ENCODE results near the gene COL20A1. TPM values are rescaled to one million over a fixed set of nuclear protein-coding genes. Genes with fewer than 3 reads are reported as not detected.

The COL20A1 gene
- total RNA-seq, 2 donors from 2014 or later = 7.1 TPM; not detected in 1

DNA sequence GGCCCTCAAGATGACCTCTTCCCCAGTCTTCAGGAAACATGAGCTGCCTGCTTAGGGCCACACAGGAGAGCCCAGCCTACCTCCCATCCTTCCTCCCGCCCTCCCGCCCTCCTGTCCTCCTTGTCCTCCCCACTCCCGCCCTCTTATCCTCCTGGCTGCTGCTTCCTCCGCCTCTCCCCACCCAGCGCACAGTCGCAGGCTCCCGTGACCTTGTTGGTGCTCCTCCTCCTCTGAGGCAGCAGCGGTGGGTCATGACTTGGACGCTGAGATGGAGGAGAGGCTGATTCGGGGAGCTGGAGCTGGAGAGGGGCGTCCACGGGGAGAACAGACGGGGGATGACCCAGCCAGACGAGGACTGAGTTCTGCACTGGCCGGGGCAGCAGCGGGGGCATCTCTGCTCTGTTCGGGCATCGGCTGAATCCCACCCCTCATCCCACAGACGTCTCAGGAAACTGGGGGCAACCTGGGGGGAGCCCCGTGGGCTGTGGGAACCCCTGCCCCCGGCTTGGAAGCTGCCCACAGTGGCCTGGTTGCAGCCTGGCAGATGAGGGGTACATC lies 35.8 kb downstream of the COL20A1 start:
- Histone ChIP-seq H3K36me3 (no peaks in the 10 kb centered on the region), H3K27me3 (replicated peaks; ENCODE audit: insufficient read depth) (no peaks in the 10 kb centered on the region), H3K4me3 (no peak overlapping the region), H3K9me3 (no peaks in the 10 kb centered on the region), H3K27ac (no peak overlapping the region), H3K4me1 (replicated peaks) (no peaks in the 10 kb centered on the region)
- no peak for DNase-seq (ENCODE audit: low spot score)
- TF ChIP-seq POLR2A (IDR thresholded peaks at IDR 0.05) = no peak
- no peak for TF ChIP-seq POLR2AphosphoS5 (IDR thresholded peaks at IDR 0.05)
- TF ChIP-seq, protein P1, sequence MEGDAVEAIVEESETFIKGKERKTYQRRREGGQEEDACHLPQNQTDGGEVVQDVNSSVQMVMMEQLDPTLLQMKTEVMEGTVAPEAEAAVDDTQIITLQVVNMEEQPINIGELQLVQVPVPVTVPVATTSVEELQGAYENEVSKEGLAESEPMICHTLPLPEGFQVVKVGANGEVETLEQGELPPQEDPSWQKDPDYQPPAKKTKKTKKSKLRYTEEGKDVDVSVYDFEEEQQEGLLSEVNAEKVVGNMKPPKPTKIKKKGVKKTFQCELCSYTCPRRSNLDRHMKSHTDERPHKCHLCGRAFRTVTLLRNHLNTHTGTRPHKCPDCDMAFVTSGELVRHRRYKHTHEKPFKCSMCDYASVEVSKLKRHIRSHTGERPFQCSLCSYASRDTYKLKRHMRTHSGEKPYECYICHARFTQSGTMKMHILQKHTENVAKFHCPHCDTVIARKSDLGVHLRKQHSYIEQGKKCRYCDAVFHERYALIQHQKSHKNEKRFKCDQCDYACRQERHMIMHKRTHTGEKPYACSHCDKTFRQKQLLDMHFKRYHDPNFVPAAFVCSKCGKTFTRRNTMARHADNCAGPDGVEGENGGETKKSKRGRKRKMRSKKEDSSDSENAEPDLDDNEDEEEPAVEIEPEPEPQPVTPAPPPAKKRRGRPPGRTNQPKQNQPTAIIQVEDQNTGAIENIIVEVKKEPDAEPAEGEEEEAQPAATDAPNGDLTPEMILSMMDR (IDR thresholded peaks at IDR 0.05) = no peak
- intact Hi-C loops (cut with DNase I) = no loop called here
- 80% methylated on average over 21 of the region's 21 CpGs for WGBS

DNA sequence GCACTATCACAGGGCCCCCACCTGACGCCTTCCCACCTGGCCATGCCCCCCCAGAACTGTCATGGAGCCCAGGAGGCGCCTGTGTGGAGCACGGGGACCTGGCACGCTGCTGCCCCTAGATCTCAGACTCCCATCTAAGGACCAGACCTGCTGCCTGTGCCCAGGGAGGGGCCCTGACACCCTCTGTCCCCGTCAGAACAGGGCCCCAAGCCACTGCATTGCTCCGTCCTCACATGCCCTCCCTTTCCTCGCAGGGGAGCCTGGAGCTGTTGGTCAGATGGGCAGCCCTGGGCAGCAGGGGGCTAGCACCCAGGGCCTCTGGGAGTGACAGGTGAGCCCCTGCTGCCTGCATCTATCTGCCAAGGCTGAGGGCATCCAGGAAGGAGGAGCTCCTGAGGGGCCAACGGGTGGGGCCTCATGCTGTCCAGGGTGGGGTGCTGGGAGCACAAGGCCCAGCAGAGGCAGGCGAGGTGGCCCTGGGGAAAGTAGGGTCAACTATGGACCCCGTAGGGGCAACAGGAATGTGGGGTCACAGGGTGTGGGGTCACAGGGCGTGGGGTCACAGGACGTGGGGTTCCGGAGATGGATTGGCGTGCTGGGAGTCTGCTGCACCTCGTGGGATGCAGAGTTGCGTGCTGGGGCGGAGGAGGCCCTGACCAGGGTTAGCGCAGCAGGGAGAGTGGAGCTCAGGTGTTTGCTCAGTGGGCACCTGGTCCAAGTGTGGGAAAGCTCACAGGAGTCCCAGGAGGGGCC lies 36.5 kb downstream of the COL20A1 start:
- no peaks in the 10 kb centered on the region for H3K36me3 ChIP-seq
- H3K27ac ChIP-seq = no peak overlapping the region
- intact Hi-C loops (cut with DNase I) = no loop called here
- H3K27me3 ChIP-seq (replicated peaks; ENCODE audit: insufficient read depth) = no peaks in the 10 kb centered on the region
- H3K4me1 ChIP-seq (replicated peaks) = no peaks in the 10 kb centered on the region
- no peaks in the 10 kb centered on the region for H3K9me3 ChIP-seq
- no peak for DNase-seq (ENCODE audit: low spot score)
- WGBS = 91% methylated on average over 18 of the region's 18 CpGs
- H3K4me3 ChIP-seq = no peak overlapping the region
- TF ChIP-seq POLR2AphosphoS5 (IDR thresholded peaks at IDR 0.05) (no peak), POLR2A (IDR thresholded peaks at IDR 0.05) (no peak)
- TF ChIP-seq, protein P1 (IDR thresholded peaks at IDR 0.05) = no peak

GRCh38 chr20:63330084-63330760 lies 37.2 kb downstream of the COL20A1 start:
- no peak overlapping the region for H3K4me3 ChIP-seq
- no peaks in the 10 kb centered on the region for H3K36me3 ChIP-seq
- intact Hi-C loops (cut with DNase I) = no loop called here
- no peaks in the 10 kb centered on the region for H3K9me3 ChIP-seq
- no peaks in the 10 kb centered on the region for H3K4me1 ChIP-seq (replicated peaks)
- 77% methylated on average over 20 of the region's 20 CpGs for WGBS
- no peak overlapping the region for H3K27ac ChIP-seq
- no peak for TF ChIP-seq POLR2AphosphoS5 (IDR thresholded peaks at IDR 0.05)
- DNase-seq (ENCODE audit: low spot score) = no peak
- no peaks in the 10 kb centered on the region for H3K27me3 ChIP-seq (replicated peaks; ENCODE audit: insufficient read depth)

DNA sequence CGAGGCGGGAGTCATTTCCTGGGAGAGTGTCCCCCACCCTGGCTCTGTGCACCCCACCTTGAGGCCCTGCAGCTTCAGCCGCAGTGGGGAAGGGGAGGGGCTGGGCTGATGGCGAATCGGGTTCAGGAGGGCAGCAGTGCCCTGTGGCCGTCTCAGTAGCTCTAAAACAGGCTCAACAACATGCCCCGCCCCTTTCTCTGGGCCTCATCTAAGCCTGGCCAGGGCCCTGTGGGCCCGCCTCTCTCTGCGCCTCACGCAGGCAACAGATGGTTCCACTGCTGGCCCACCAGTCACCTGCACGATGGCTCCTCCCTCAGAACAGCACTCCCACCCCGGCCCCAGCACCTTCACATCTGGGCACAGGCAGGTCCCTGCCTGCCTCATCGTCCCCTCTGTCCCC lies 38.0 kb downstream of the COL20A1 start:
- no peaks in the 10 kb centered on the region for H3K36me3 ChIP-seq
- no peaks in the 10 kb centered on the region for H3K27me3 ChIP-seq (replicated peaks; ENCODE audit: insufficient read depth)
- H3K27ac ChIP-seq = no peak overlapping the region
- DNase-seq (ENCODE audit: low spot score) = no peak
- H3K4me3 ChIP-seq = no peak overlapping the region
- intact Hi-C loops (cut with DNase I) = no loop called here
- no peaks in the 10 kb centered on the region for H3K9me3 ChIP-seq
- 47% methylated on average over 13 of the region's 13 CpGs for WGBS
- no peak for TF ChIP-seq POLR2AphosphoS5 (IDR thresholded peaks at IDR 0.05)
- TF ChIP-seq, protein P1 (IDR thresholded peaks at IDR 0.05) = no peak
- no peak for TF ChIP-seq POLR2A (IDR thresholded peaks at IDR 0.05)
- H3K4me1 ChIP-seq (replicated peaks) = no peaks in the 10 kb centered on the region

- 97% methylated on average over 8 of the region's 8 CpGs for WGBS
- DNase-seq (ENCODE audit: low spot score) = no peak
- Histone ChIP-seq H3K4me1 (replicated peaks) (no peaks in the 10 kb centered on the region), H3K9me3 (no peaks in the 10 kb centered on the region), H3K4me3 (no peak overlapping the region), H3K27ac (no peak overlapping the region), H3K27me3 (replicated peaks; ENCODE audit: insufficient read depth) (no peaks in the 10 kb centered on the region), H3K36me3 (no peaks in the 10 kb centered on the region)
- TF ChIP-seq POLR2AphosphoS5 (IDR thresholded peaks at IDR 0.05) (no peak), POLR2A (IDR thresholded peaks at IDR 0.05) (no peak)
- TF ChIP-seq, protein P1 (IDR thresholded peaks at IDR 0.05) = no peak
- intact Hi-C loops (cut with DNase I) = no loop called here
These were observed 38.9 kb downstream of the COL20A1 start for GRCh38 chr20:63331741-63332400.

Data from prostate gland (tissue), 2 donors.